ENCODE data around the gene PALM2AKAP2.

Gene PALM2AKAP2

DNA sequence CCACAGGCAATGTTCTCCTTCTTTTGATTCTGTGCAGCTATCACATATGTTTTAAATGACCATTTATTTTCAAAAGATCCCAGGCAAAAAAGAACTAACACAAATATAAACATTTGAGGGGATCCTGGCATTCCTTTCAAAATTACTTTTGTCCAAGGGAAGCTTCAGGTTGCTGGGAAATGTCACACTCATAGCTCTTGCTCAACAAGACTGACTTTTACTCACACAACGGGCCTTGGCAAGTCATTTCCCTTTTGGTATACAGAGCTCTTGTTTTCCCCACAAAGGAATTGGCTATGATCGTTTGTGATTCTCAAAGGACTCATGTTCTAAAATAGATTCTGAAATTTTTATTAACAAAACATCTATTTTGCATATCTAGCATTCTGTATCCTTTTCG is 4.5 kb upstream of the PALM2AKAP2 start:
- Histone ChIP-seq H3K9me3 (ENCODE audit: insufficient read depth, low read depth, low read length) (no peaks in the 10 kb centered on the region), H3K36me3 (ENCODE audit: insufficient read depth, low read depth, low read length) (no peaks in the 10 kb centered on the region), H3K4me3 (ENCODE audit: low read length) (no peak overlapping the region), H3K9ac (ENCODE audit: low read depth, low read length) (no peak overlapping the region), H3K27ac (ENCODE audit: low read length) (no peak overlapping the region), H3K27me3 (ENCODE audit: insufficient read depth, low read length) (peaks cover 18% of the 10 kb centered on the region), H3K4me1 (ENCODE audit: insufficient read depth, low read length) (peaks cover 15% of the 10 kb centered on the region)

DNA sequence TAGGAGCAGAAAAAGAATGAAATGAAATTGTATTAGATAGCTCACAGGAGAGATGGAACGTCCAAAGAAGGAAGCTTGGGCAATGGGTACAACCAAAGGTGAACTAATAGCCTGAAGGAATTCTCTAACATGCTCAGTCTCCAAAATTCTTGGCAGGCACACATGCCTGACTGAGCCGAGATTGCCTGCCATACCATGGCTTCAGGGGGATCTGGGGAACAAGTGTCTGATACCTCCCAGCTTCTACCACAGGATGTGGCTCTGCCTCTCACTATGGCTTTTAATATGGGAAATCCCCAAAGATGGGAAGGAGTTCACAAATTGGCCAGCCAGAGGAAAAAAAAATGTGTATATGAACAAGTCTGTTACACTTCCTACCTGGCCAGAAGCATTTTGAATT is 3.6 kb upstream of the PALM2AKAP2 start:
- Histone ChIP-seq H3K9ac (ENCODE audit: low read depth, low read length) (no peak overlapping the region), H3K4me1 (ENCODE audit: insufficient read depth, low read length) (peaks cover 15% of the 10 kb centered on the region), H3K27ac (ENCODE audit: low read length) (no peak overlapping the region), H3K9me3 (ENCODE audit: insufficient read depth, low read depth, low read length) (no peaks in the 10 kb centered on the region), H3K4me3 (ENCODE audit: low read length) (no peak overlapping the region), H3K36me3 (ENCODE audit: insufficient read depth, low read depth, low read length) (no peaks in the 10 kb centered on the region), H3K27me3 (ENCODE audit: insufficient read depth, low read length) (peaks cover 27% of the 10 kb centered on the region)

DNA sequence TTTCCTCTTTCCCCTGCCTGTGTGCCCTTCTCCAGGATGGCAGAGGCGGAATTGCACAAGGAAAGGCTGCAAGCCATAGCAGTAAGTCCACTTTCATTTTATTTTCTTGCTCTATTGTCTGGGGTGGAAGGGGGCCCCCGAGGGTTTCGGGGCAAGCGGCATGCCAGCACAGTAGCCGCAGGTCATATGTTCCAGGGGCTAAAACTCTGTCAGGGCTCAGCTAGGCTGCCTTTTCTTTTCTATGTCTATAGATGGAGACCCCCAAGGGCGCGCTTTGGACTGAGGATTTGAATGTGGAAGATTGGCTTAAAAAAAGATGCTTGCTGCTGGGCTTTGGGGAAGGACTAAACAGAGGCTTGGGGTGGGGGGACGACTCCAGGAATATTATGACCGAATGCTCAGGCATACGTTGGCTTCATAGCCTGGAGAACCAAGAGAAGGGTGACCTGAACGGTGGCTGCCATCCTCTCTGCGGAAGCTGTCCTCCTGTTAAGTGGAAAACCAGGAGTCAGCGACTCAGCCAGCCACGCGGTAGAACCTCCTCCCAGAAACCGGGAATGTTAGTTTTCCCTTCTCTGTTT is 545 bp downstream of the PALM2AKAP2 start:
- Histone ChIP-seq H3K4me3 (ENCODE audit: low read length) (peak overlapping the region; percentile 89), H3K36me3 (ENCODE audit: insufficient read depth, low read depth, low read length) (no peaks in the 10 kb centered on the region)

DNA sequence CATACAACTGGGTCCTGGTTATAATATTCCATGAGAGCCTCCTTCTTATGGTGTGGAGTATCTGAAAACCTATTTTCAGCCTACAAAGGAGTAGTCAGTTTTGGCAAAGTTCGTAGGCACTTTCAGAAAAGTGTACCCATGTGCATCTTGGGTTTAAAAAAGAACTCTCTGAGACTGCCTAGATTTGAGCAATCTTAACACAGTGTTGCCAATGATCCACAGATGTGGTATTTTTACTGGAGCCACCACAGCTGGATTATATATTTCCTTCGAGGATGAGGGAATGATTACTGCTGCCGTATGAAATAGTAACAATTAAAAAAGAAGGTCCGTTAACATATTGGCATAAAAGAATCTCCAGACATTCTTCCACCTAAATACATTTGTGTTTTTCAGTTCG is 1.1 kb downstream of the PALM2AKAP2 start:
- peak overlapping the region; percentile 81; the same call in 1 of the 2 replicates for H3K9ac ChIP-seq (ENCODE audit: low read depth, low read length)
- peak overlapping the region; percentile 89 for H3K4me3 ChIP-seq (ENCODE audit: low read length)
- H3K27me3 ChIP-seq (ENCODE audit: insufficient read depth, low read length) = peaks cover 38% of the 10 kb centered on the region
- H3K4me1 ChIP-seq (ENCODE audit: insufficient read depth, low read length) = peaks cover 8% of the 10 kb centered on the region; the same call in 1 of the 2 replicates
- no peak overlapping the region for H3K27ac ChIP-seq (ENCODE audit: low read length)
- H3K36me3 ChIP-seq (ENCODE audit: insufficient read depth, low read depth, low read length) = no peaks in the 10 kb centered on the region
- no peaks in the 10 kb centered on the region for H3K9me3 ChIP-seq (ENCODE audit: insufficient read depth, low read depth, low read length)

More for the DNA sequence above, 545 bp downstream of the PALM2AKAP2 start:
- Histone ChIP-seq H3K9me3 (ENCODE audit: insufficient read depth, low read depth, low read length) (no peaks in the 10 kb centered on the region), H3K9ac (ENCODE audit: low read depth, low read length) (peak overlapping the region; percentile 81; the same call in 1 of the 2 replicates), H3K4me1 (ENCODE audit: insufficient read depth, low read length) (peaks cover 8% of the 10 kb centered on the region; the same call in 1 of the 2 replicates), H3K27ac (ENCODE audit: low read length) (no peak overlapping the region), H3K27me3 (ENCODE audit: insufficient read depth, low read length) (peaks cover 38% of the 10 kb centered on the region)

DNA sequence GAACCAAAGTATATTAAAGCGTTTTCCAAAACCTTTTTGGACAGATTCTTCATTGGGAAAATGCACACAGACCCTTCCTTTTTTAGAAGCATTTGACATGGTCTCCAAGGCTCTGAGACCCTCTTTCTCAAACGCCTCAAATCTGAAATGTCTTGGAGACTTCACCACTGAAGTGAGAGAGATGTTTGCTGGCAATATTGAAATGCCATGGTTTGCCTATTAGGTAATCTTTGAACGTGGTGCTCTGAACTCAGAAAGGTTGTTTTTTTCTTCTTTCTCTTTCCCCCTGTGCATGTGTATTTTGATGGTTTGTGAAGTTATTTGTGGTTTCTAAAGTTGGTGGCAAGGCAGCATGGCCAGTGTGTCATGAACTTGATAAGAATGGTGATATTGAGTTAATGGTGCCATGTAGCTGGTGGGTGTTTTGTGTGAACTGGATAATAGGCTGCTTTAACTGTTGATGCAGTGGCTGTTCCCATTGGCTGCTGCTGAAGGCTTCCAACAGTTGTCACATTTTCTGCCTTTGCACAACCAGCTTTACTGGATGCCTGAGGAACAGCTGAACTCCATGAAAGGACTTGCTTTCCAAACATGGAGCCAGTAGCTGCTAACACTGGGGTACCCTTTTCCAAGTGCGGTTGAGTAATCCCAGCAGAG is 1.7 kb downstream of the PALM2AKAP2 start:
- Histone ChIP-seq H3K36me3 (ENCODE audit: insufficient read depth, low read depth, low read length) (no peaks in the 10 kb centered on the region), H3K9ac (ENCODE audit: low read depth, low read length) (no peak overlapping the region), H3K9me3 (ENCODE audit: insufficient read depth, low read depth, low read length) (no peaks in the 10 kb centered on the region), H3K4me3 (ENCODE audit: low read length) (peak overlapping the region; percentile 89; the same call in 1 of the 2 replicates), H3K27ac (ENCODE audit: low read length) (no peak overlapping the region), H3K4me1 (ENCODE audit: insufficient read depth, low read length) (peaks cover 8% of the 10 kb centered on the region; the same call in 1 of the 2 replicates), H3K27me3 (ENCODE audit: insufficient read depth, low read length) (peaks cover 38% of the 10 kb centered on the region)

DNA sequence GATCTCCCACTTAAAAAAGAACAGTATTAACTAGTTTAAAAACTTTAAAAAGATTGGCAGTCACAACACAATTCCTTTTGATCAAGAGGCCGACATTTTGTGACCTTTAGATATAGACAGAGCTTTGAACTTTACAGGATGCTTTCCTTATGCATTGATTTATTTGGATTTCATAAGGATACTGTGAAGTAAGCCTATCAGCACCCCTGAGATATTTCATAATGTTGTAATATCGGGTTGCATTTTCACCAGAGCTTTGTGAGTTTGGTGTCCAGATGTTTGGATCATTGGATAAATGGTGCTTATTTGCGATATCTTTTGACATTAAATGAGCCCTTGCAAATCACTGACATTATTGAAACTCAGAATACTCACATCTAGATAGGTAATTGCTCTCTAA is 7.7 kb downstream of the PALM2AKAP2 start:
- Histone ChIP-seq H3K36me3 (ENCODE audit: insufficient read depth, low read depth, low read length) (no peaks in the 10 kb centered on the region), H3K27ac (ENCODE audit: low read length) (no peak overlapping the region), H3K9me3 (ENCODE audit: insufficient read depth, low read depth, low read length) (no peaks in the 10 kb centered on the region), H3K4me1 (ENCODE audit: insufficient read depth, low read length) (no peaks in the 10 kb centered on the region), H3K9ac (ENCODE audit: low read depth, low read length) (no peak overlapping the region), H3K4me3 (ENCODE audit: low read length) (no peak overlapping the region), H3K27me3 (ENCODE audit: insufficient read depth, low read length) (no peaks in the 10 kb centered on the region)

DNA sequence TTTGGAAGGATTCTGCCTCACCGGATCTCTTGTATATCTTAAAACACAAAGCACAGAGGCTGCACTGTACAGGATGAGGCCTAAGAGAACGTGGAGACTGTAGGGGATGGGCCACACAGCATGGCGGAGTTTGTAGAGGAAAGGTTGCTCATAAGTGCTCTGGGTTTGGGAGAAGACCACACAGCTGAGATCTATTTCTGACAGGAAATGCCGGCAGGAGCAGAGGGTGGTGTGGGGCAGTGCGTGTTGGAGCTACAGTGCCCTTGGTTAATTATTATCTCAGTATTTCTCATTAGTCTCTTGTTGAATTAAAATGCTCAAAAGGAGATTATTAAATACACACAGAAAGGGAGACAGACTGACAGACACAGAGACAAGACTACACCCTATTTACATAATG is 9.6 kb downstream of the PALM2AKAP2 start:
- H3K9ac ChIP-seq (ENCODE audit: low read depth, low read length) = no peak overlapping the region
- H3K9me3 ChIP-seq (ENCODE audit: insufficient read depth, low read depth, low read length) = no peaks in the 10 kb centered on the region
- no peaks in the 10 kb centered on the region for H3K36me3 ChIP-seq (ENCODE audit: insufficient read depth, low read depth, low read length)
- H3K27ac ChIP-seq (ENCODE audit: low read length) = no peak overlapping the region
- H3K4me3 ChIP-seq (ENCODE audit: low read length) = no peak overlapping the region
- no peaks in the 10 kb centered on the region for H3K27me3 ChIP-seq (ENCODE audit: insufficient read depth, low read length)
- H3K4me1 ChIP-seq (ENCODE audit: insufficient read depth, low read length) = no peaks in the 10 kb centered on the region

DNA sequence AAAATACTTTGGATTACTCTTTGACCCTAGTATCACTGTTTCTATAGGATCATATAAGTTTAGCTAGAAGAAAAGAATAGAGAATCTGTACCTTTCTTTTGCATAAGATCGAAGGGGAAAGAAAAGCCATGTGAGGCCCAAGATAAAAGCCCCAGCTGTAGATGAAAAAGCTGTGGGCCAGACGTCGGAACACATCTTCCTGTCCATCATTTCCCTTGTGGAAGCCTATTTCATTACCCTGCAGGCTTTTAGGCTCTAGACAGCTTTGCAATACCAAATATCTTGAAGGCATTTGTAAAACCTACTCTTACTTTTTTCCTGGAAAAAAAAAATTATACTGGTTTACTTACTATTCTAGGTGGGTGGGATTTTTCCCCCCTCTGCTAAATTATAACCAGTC is 10.0 kb downstream of the PALM2AKAP2 start:
- Histone ChIP-seq H3K9ac (ENCODE audit: low read depth, low read length) (no peak overlapping the region), H3K27ac (ENCODE audit: low read length) (no peak overlapping the region), H3K27me3 (ENCODE audit: insufficient read depth, low read length) (no peaks in the 10 kb centered on the region), H3K36me3 (ENCODE audit: insufficient read depth, low read depth, low read length) (no peaks in the 10 kb centered on the region), H3K4me3 (ENCODE audit: low read length) (no peak overlapping the region), H3K4me1 (ENCODE audit: insufficient read depth, low read length) (no peaks in the 10 kb centered on the region), H3K9me3 (ENCODE audit: insufficient read depth, low read depth, low read length) (no peaks in the 10 kb centered on the region)

DNA sequence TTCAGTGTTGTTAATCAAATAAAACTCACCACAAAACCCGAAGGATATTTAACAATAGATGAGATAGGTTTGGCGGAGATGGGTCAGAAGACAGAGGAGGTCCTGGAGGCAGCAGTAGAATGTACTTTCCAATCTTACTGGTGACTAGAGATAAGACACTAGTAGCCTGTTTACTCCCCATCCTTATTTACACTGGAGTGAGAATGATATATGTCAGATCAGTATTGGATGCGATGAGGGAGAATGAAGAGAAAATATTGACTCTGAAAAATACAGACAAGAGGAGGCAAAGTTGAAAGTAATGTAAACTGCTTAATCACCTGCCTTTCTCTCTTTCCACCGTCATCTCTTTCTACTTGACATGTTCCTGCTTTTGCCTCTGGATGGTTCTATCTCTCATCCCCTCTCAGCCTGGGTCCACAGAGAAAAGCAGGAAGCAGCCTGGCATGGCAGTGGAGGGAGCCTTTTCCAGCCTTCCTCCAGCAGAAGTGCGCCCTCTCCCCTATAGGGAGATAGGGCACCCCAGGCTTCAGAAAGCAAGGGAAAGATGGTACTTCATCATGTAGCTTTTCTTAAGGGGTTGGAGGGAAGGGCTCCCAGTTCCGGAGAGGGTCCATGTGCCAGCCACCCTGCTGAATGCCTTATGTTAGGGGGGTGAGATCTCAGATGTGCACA is 11.1 kb downstream of the PALM2AKAP2 start:
- H3K27me3 ChIP-seq (ENCODE audit: insufficient read depth, low read length) = no peaks in the 10 kb centered on the region
- no peaks in the 10 kb centered on the region for H3K9me3 ChIP-seq (ENCODE audit: insufficient read depth, low read depth, low read length)
- no peaks in the 10 kb centered on the region for H3K4me1 ChIP-seq (ENCODE audit: insufficient read depth, low read length)
- H3K27ac ChIP-seq (ENCODE audit: low read length) = no peak overlapping the region
- H3K9ac ChIP-seq (ENCODE audit: low read depth, low read length) = no peak overlapping the region
- no peak overlapping the region for H3K4me3 ChIP-seq (ENCODE audit: low read length)
- no peaks in the 10 kb centered on the region for H3K36me3 ChIP-seq (ENCODE audit: insufficient read depth, low read depth, low read length)

DNA sequence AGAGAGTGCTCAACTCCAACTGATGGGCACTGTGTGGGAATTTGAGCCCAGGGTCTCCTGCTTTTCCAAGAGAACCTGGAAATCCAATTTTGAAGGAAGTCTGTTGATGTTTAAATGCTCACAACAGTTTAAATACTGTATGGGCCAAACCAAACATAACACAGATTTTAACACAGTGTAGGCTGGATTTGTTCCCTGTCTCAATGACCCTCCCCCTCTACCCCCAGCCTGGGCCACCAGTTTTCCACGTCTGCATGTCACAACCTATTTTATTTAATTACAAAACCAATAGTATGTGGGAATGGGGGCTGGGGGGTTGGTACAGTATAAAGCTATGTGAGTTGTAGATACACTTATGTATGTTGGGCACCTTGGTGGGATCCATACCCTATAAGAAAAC is 11.7 kb downstream of the PALM2AKAP2 start:
- Histone ChIP-seq H3K27ac (ENCODE audit: low read length) (no peak overlapping the region), H3K4me1 (ENCODE audit: insufficient read depth, low read length) (no peaks in the 10 kb centered on the region), H3K4me3 (ENCODE audit: low read length) (no peak overlapping the region), H3K9ac (ENCODE audit: low read depth, low read length) (no peak overlapping the region), H3K9me3 (ENCODE audit: insufficient read depth, low read depth, low read length) (no peaks in the 10 kb centered on the region), H3K36me3 (ENCODE audit: insufficient read depth, low read depth, low read length) (no peaks in the 10 kb centered on the region), H3K27me3 (ENCODE audit: insufficient read depth, low read length) (no peaks in the 10 kb centered on the region)

DNA sequence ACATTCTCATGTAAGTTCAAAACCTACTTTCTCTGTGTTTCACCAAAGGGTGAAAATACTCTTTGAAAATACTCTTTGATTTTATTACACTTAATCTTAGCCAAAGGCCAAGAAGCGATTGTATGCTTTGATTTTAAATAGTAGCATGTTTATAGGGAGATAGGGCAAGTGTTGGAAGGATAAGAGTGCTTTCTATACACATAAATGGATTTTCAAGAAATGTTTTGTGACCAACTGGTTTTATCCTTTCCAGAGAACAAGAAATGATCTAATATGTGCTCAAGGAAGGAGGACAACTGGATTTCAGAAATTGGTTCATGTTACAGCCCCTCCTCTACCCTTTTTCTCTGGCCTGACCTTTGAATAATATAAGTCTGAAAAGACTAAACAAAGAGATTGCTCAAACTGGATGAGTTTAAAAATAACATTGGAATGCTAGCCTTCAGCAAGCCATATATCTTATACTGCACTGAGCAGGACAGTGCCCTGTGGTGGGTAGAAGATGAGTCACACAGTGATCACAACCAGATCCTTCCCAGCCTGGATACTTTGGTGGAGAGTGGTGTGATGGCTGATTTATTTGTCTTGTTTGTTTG is 13.1 kb downstream of the PALM2AKAP2 start:
- Histone ChIP-seq H3K9ac (ENCODE audit: low read depth, low read length) (no peak overlapping the region), H3K27me3 (ENCODE audit: insufficient read depth, low read length) (no peaks in the 10 kb centered on the region), H3K36me3 (ENCODE audit: insufficient read depth, low read depth, low read length) (no peaks in the 10 kb centered on the region), H3K4me1 (ENCODE audit: insufficient read depth, low read length) (no peaks in the 10 kb centered on the region), H3K4me3 (ENCODE audit: low read length) (no peak overlapping the region), H3K27ac (ENCODE audit: low read length) (no peak overlapping the region), H3K9me3 (ENCODE audit: insufficient read depth, low read depth, low read length) (no peaks in the 10 kb centered on the region)

Measured in iPS-20b (cell line).